NCI-H460 (cell line): ENCODE results near the gene FBL. TPM values are rescaled to one million over a fixed set of nuclear protein-coding genes. Genes with fewer than 3 reads are reported as not detected.
"Not testable (repeated sequence)": the region's sequence is repeated elsewhere in the genome, so short reads cannot be mapped to it uniquely, and the experiment has no call there.

Experiments used
- DNase-seq: peaks from one replicate; pipeline ENCODE4 v3.0.0-alpha.2; 2016; ENCODE audit warnings: low read depth; ENCODE audit errors: extremely low read depth
- total RNA-seq: library from RNA; depleted of rRNA; stranded (reverse); fragments of >200 nt; shearing (Covaris generic); gene quantifications from 2 replicates; pipeline ENCODE4 v1.2.3, GENCODE V29; 2014

The FBL gene
- total RNA-seq, 1 experiment from 2014 or later = 138 TPM

GRCh38 chr19:39877982-39878381 lies 31.8 kb upstream of the FBL start:
- not testable (repeated sequence) for DNase-seq

- DNase-seq = not testable (repeated sequence)
These were observed 31.3 kb upstream of the FBL start for GRCh38 chr19:39877488-39877887.

DNA sequence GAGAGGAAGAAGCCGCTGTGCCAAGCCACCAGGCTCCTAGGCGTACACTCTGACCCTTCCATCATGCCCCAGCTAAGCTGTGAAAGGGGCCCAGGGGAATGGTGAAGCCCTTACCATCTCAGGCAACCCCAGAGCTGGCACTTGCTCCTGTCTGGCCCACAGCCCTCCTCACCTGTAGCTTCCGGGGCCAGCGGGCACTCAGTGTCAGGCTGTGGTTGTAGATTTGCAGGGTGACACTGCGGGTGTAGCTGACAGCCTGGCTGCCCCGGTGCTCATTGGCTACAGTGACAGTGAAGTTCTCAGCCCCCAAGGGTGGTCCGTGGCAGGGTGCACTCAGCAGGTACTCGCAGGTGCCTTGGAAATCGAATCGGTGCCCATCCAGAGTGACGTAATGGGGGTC lies 30.3 kb upstream of the FBL start:
- not testable (repeated sequence) for DNase-seq

GRCh38 chr19:39875401-39875864 lies 29.3 kb upstream of the FBL start:
- DNase-seq = not testable (repeated sequence)

DNA sequence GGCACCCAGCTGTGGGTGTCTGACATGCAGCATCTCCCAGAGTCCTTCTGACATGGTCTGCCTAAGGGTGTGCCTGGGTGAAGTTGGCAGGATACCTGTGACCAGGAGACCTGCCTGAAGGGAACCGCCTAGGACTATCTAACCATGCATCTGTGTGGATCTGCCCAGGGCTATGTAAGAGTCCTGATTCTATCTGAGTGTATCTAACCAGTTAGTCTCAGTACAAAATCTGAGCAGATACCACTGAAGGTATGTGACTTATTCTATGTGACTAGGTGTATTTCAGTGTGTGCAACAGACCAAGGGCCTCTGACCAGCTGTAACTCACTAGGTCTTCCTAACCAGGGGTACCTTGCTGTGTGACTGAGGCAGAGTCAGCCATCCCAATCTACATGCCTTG lies 28.2 kb upstream of the FBL start:
- no peak for DNase-seq

DNA sequence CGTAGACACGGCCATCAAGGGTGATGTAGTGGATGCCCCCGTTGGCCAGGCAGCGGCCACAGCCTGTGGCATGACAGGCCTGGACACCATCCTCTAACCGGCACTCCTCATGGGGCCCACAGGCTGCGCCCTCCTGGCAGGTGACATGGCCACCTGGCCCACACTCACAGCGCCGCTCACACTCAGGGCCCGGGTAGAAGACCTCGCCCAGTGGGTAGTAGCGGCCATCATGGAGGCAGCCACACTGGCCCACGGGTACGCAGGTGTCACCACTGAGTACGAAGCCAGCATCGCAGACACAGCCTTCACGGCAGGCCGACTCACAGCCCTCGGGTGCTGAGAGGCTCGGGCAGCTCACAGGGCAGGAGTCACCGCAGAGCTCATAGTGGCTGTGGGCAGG lies 27.2 kb upstream of the FBL start:
- DNase-seq = no peak

DNA sequence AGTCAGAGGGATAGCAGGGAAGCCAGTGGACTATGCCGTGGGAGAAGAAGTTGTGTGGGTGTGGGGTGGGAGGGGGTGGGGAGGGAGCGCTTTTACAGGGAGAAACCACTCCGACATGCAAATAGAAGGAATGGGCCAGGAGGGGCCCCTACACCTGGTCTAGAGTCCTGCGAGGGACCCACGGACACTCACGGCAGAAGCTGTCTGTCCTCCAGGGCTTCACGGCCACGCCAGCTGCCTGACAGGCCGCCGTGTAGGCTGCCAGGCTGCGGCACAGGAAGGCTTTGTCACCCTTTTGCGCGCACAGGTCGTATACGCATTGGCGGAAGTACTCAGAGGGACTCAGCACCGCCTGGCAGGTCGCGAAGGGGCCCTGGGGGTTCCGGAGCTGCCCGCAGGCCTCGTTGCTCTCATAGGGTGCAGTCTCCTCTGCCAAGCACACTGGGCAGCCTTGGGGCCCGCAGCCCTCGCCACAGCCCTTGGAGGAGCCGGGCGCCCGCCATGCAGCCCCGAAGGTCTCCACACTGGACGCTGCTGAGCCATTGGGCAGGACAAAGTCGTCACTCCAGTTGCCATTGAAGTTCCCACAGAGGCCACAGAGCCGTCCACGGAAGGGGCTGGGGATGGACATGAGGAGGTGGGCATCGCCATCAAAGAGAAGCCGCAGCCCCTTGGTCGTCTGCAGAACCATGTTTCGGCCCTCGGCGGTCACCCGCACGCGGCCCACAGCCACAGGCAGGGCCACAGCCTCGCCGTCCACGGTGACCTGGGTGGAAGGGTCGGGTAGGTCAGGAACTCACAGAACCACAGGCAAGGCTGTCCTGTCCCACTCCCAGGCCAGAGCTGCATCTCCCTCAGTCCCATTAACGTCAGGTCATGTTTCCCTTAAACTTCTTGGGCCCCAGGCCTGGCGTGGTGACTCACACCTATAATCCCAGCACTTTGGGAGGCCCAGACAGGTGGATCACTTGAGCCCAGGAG lies 26.0 kb upstream of the FBL start:
- DNase-seq = no peak

GRCh38 chr19:39871362-39871761 lies 25.2 kb upstream of the FBL start:
- no peak for DNase-seq

GRCh38 chr19:39870171-39870971 lies 24.2 kb upstream of the FBL start:
- DNase-seq = no peak

GRCh38 chr19:39867952-39868351 lies 21.8 kb upstream of the FBL start:
- no peak for DNase-seq

DNA sequence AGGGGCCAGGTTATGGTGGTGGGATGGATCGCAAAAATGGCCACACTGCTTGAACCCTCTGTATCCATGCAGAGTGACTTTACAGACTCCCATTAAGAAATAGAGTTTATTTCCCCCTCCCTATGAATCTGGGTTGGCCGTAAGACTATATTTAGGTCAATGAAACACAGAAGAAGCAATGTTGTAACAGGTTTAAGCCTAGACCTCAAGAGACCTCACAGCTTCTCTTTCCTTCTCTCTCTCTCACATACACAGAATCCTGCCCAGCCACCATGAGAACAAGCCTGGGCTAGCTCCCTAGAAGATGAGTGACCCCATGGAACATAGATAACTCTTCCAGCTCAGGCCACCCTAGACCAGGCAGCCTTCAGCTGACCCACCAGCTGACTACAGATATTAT lies 21.0 kb upstream of the FBL start:
- no peak for DNase-seq

DNA sequence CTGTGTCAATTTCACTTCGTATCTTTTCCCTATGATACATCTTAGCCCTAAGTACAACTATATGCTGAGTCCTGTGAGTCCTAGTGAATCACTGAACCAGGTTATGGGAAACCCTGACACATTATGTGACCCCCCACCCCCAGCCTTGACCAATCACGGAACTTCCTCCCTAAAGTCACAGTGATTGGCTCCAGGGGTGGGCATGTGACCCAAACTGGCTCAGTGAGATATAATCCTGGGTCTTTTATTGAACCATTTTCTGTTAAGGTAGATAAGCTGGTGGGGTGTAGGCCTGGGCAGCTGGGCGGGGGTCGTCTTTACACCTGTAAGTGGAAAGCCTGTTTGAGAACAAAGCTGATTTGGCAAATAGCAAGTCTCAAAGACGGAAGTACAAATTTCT lies 19.8 kb upstream of the FBL start:
- no peak for DNase-seq

DNA sequence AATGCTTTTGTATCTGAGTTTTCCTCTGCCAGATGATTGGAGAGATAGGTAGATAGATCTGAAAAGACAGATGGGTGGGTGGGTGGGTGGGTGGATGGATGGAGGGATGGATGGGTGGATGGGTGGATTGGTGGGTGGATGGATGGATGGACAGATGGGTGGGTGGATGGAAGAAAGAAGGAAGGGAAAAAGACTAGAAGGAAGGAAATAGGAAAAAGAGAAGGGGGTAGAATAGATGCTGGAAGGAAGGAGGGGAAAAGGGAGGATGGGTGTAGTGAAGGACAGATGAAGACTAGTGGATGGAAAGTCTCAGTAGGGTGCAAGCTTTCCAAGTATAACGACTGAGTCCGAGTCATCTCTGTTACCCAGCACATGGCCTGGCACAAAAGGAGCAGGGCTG lies 19.0 kb upstream of the FBL start:
- DNase-seq = no peak

DNA sequence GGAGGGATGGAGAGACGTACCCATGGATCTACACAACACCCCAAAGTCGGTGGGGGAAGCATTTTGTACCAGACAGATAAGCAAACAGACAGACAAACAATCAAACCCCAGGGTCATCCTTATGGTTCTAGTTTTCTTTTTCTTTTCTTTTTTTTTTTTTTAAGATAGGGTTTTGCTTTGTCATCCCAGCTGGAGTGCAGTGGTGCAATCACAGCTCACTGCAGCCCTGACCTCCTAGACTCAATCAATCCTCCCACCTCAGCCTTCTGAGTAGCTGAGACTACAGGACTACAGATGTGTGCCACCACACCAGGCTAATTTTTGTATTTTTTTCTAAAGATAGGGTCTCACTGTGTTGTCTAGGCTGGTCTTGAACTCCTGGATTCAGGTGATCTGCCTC lies 17.9 kb upstream of the FBL start:
- DNase-seq = no peak

DNA sequence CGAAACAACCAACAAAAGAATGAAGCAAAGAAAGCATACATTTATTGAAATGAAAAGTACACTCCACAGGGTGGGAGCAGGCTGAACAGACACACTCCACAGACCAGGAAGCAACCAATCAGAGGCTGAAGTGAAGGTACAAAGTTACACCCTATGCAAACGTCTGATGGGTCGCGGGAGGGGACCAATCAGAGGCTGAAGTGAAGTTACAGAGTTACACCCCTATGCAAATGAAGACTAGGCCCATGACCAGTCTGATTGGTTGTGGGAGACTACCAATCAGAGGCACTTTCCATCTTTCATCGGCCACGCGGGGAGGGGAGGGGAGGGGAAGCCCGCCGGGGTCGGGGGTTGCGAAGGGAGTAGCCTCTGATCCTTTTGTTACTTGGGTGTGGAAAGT lies 12.4 kb upstream of the FBL start:
- DNase-seq = no peak

- DNase-seq = no peak
These were observed 6.7 kb upstream of the FBL start for GRCh38 chr19:39852882-39853281.

GRCh38 chr19:39850892-39851291 lies 4.7 kb upstream of the FBL start:
- DNase-seq = no peak

DNA sequence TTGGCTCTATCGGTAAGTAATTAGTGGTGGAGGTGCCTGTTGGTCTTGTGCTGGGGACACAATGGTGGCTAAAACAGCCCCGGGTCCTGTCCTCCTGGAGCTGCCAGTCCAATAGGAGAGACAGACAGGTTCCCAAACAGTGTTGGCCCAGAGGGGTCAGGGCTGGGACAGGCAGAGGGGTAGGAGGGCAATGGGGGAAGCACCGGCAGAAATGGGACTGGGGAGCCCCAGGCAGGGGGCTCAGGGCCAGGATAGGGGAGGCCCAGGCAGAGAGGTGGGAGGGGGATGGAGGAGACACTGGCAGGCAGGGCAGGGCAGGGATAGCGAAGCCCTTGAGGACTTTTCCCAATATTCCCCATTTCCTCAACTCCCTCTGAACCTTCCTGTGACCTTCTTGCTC lies 2.2 kb upstream of the FBL start:
- DNase-seq = no peak

GRCh38 chr19:39847525-39847924 lies 1.3 kb upstream of the FBL start:
- no peak for DNase-seq

GRCh38 chr19:39846678-39847486 lies 703 bp upstream of the FBL start:
- no peak for DNase-seq

DNA sequence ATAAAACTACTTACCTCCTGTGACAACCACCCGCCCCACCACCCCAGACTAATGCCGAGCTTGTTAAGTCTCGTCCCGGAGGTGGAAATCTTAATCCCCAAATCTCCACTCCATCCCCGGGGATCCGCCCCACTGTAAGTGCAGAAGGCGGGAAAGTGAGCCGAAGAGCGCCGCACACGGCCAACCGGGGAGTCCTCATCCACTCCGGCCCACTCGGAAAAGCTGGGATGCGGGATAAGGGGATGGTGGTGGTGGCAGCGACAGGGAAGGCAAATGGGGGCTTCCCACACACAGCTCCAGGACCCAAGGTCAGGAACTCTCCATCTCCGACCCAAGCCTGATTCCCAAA lies 621 bp downstream of the FBL start:
- no peak for DNase-seq
